GM23338 (cell line): Measurements from ENCODE around the gene LGI1.

Experiments
- CREB1 ChIP-seq: fragments of 250-450 bp; sonication (Bioruptor Pico); IDR thresholded peaks from 2 replicates; pipeline ENCODE4 v1.5.0; 2020; ENCODE audit warnings: low read depth, mild to moderate bottlenecking, moderate library complexity
- EZH2 ChIP-seq: fragments of 200-600 bp; sonication (generic); IDR thresholded peaks from one replicate; pipeline ENCODE4 v1.8.0; 2017; ENCODE audit warnings: antibody characterized with exemption, mild to moderate bottlenecking, low read depth; ENCODE audit not compliant: unreplicated experiment
- EZH2phosphoT487 ChIP-seq: fragments of 200-600 bp; sonication (generic); IDR thresholded peaks from one replicate; pipeline ENCODE4 v1.8.1; 2018; ENCODE audit warnings: antibody characterized with exemption; ENCODE audit not compliant: unreplicated experiment
- JUNB ChIP-seq: IDR thresholded peaks from one replicate; pipeline ENCODE4 v1.6.1; 2016; ENCODE audit warnings: antibody characterized with exemption; ENCODE audit not compliant: unreplicated experiment
- NANOG ChIP-seq: IDR thresholded peaks from 2 replicates; pipeline ENCODE4 v1.6.1; 2016; ENCODE audit warnings: antibody characterized with exemption, borderline replicate concordance
- POLR2AphosphoS5 ChIP-seq: IDR thresholded peaks from 2 replicates; pipeline ENCODE4 v1.6.1; 2016; ENCODE audit warnings: antibody characterized with exemption, low read depth
- REST ChIP-seq: IDR thresholded peaks from one replicate; pipeline ENCODE4 v1.6.1; 2018; ENCODE audit warnings: antibody characterized with exemption; ENCODE audit not compliant: unreplicated experiment
- STAT1 ChIP-seq: IDR thresholded peaks from one replicate; pipeline ENCODE4 v1.6.1; 2016; ENCODE audit warnings: antibody characterized with exemption; ENCODE audit not compliant: unreplicated experiment
- ZNF331 ChIP-seq: fragments of 250-450 bp; sonication (Bioruptor Pico); IDR thresholded peaks from 2 replicates; pipeline ENCODE4 v1.5.0; 2020; ENCODE audit warnings: low read depth, mild to moderate bottlenecking, moderate library complexity
- TF ChIP-seq, protein P1 (sequence below), 2 experiments: fragments of 200-600 bp in 1 of 2; sonication (generic) in 1 of 2; conservative IDR thresholded peaks; 2 replicates each; pipeline versions ENCODE4 v1.5.1 to v1.6.1; 2016 to 2017; ENCODE audit warnings: antibody characterized with exemption in 2 of 2, low read depth in 2 of 2, mild to moderate bottlenecking in 2 of 2, moderate library complexity in 1 of 2
- TF ChIP-seq, protein P2 (sequence below): IDR thresholded peaks from 2 replicates; pipeline ENCODE4 v1.6.1; 2016; ENCODE audit warnings: antibody characterized with exemption

DNA sequence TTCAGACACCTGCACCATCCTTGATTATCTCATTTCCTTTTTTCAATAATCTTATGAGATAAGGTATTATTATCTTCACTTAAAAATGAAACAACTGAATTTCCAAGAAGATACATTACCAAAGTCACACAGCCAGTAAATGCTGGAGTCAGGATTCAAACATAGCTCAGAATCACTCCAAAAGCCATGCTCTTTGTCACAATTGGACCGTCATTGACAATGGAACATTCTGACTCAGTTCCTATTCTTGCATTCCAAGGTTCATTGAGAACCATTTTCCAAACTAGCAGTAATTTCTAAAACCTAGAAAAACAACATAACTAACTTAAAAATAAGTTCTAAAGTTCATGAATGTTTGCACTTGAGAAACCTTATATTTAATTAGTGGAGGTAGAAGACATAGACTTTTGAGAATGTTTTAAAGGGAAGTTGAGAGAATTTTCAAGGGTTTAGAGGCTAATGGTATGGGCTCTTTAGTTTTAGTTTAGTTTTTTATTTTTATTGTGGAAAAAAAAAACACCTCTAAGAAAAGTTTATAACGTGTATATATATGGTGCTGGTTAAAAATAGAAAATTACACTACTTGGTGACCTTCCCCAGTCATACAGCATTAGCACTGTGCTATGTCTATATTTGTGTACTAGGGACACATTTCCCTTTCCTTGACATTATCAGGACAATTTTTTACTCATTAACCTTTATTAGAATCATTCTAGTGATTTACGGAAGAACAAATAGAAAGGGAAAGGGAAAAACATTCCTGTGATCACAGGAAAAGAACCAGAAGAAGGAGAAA lies 30.9 kb downstream of the LGI1 start:
- TF ChIP-seq, protein P1, sequence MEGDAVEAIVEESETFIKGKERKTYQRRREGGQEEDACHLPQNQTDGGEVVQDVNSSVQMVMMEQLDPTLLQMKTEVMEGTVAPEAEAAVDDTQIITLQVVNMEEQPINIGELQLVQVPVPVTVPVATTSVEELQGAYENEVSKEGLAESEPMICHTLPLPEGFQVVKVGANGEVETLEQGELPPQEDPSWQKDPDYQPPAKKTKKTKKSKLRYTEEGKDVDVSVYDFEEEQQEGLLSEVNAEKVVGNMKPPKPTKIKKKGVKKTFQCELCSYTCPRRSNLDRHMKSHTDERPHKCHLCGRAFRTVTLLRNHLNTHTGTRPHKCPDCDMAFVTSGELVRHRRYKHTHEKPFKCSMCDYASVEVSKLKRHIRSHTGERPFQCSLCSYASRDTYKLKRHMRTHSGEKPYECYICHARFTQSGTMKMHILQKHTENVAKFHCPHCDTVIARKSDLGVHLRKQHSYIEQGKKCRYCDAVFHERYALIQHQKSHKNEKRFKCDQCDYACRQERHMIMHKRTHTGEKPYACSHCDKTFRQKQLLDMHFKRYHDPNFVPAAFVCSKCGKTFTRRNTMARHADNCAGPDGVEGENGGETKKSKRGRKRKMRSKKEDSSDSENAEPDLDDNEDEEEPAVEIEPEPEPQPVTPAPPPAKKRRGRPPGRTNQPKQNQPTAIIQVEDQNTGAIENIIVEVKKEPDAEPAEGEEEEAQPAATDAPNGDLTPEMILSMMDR (conservative IDR thresholded peaks at IDR 0.05; ENCODE audit: low read depth in 2 of 2), result no peak
- TF ChIP-seq REST (no peak), EZH2 (no peak), POLR2AphosphoS5 (no peak), EZH2phosphoT487 (no peak), JUNB (no peak), CREB1 (no peak), NANOG (no peak), ZNF331 (no peak), STAT1 (no peak)
- TF ChIP-seq, protein P2, sequence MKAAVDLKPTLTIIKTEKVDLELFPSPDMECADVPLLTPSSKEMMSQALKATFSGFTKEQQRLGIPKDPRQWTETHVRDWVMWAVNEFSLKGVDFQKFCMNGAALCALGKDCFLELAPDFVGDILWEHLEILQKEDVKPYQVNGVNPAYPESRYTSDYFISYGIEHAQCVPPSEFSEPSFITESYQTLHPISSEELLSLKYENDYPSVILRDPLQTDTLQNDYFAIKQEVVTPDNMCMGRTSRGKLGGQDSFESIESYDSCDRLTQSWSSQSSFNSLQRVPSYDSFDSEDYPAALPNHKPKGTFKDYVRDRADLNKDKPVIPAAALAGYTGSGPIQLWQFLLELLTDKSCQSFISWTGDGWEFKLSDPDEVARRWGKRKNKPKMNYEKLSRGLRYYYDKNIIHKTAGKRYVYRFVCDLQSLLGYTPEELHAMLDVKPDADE, result no peak
